ENCODE results near the gene HOXA13.

The HOXA13 gene

DNA sequence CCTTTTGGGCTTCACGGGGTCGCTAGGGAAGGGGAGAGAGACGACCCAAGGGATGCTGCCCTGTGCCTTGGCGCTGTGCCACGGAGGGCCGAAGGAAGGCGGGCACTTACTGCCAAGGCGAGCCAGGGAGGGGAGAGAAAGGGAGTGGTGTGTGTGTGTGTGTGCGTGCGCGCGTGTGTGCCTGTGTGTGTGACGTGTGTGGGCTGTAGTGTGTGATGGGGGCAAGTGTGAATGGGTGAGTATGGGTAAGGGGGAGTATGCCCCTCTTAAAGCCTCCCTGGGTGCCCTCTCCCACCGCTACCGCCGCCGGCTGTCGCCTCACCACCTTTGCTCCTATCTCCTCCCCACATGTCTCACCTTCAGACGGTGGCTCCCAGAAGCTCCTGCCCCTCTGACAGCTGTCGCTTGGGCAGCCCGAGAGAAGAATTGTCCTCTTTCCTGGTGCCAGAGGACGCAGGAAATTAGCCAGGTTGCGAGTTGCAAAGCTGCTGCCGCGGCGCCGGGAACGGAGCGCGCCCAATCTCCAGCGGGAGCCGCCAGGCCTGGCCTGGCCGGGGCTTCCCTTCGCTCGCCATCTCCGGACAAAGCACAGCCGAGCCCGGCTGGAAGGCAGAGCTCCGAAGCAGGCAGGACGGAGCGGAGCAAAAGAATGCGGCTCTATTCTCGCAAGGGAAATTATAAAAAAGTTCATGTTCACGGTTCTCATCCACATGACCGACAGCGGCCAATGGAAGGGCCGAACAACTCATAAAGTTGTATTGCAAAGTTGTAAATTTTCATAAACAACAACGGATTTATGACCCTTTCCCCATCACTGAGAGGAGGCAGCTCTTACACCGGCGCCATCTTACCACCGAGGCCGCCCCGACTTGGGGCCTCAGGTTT, 47.7 kb downstream of the HOXA13 start, which contains the start of gene HOXA3:
HOXA3 (minus strand) TSS at position 653 of the 885 bp plus-strand sequence. CDS start 41,943 bp downstream, outside the sequence.
- H3K27me3 ChIP-seq (ENCODE audit: low read depth, low read length), result no peaks in the 10 kb centered on the region
- H2AFZ ChIP-seq (ENCODE audit: low read depth, low read length), result peak within 1 kb of the TSS; percentile 89
- peak within 1 kb of the TSS; percentile 97 for H3K4me2 ChIP-seq (ENCODE audit: low read length)

GRCh38 chr7:27151341-27151930, 48.5 kb downstream of the HOXA13 start:
- peak overlapping the region; percentile 68 for H3K9ac ChIP-seq (ENCODE audit: low read length)
- H3K79me2 ChIP-seq (ENCODE audit: low read length), result peaks cover 12% of the 10 kb centered on the region

More for the DNA sequence above, 47.7 kb downstream of the HOXA13 start, which contains the start of gene HOXA3:
- peaks cover 12% of the 10 kb centered on the region for H3K79me2 ChIP-seq (ENCODE audit: low read length)
- peak within 1 kb of the TSS; percentile 68 for H3K9ac ChIP-seq (ENCODE audit: low read length)
- no peaks in the 10 kb centered on the region for H4K20me1 ChIP-seq (ENCODE audit: insufficient read depth, low read length)
- H3K4me1 ChIP-seq (ENCODE audit: low read length), result peaks cover 10% of the 10 kb centered on the region; the same call in 1 of the 2 replicates
- no peaks in the 10 kb centered on the region for H3K9me3 ChIP-seq (ENCODE audit: insufficient read depth, low read length)
- H3K27ac ChIP-seq (ENCODE audit: low read length), result no peak within 1 kb of the TSS
- TF ChIP-seq EZH2phosphoT487 (IDR thresholded peaks at IDR 0.05; ENCODE audit: low read depth) (no peak), CTCF (IDR thresholded peaks at IDR 0.05; ENCODE audit: low read depth, low read length) (no peak)
- H3K4me3 ChIP-seq (ENCODE audit: low read length), result peak within 1 kb of the TSS; percentile 83
- H3K36me3 ChIP-seq (replicated peaks; ENCODE audit: low read depth, low read length), result no peaks in the 10 kb centered on the region

GRCh38 chr7:27150568-27151340, 49.1 kb downstream of the HOXA13 start:
- Histone ChIP-seq H3K9ac (ENCODE audit: low read length) (peak overlapping the region; percentile 72), H3K4me3 (ENCODE audit: low read length) (peak overlapping the region; percentile 83), H3K4me1 (ENCODE audit: low read length) (peaks cover 10% of the 10 kb centered on the region; the same call in 1 of the 2 replicates), H3K9me3 (ENCODE audit: insufficient read depth, low read length) (no peaks in the 10 kb centered on the region), H3K4me2 (ENCODE audit: low read length) (peak overlapping the region; percentile 97), H4K20me1 (ENCODE audit: insufficient read depth, low read length) (no peaks in the 10 kb centered on the region), H3K27me3 (ENCODE audit: low read depth, low read length) (no peaks in the 10 kb centered on the region), H2AFZ (ENCODE audit: low read depth, low read length) (peak overlapping the region; percentile 89), H3K27ac (ENCODE audit: low read length) (peak overlapping the region; percentile 28), H3K36me3 (replicated peaks; ENCODE audit: low read depth, low read length) (no peaks in the 10 kb centered on the region), H3K79me2 (ENCODE audit: low read length) (peaks cover 12% of the 10 kb centered on the region)
- TF ChIP-seq EZH2phosphoT487 (IDR thresholded peaks at IDR 0.05; ENCODE audit: low read depth) (no peak), CTCF (IDR thresholded peaks at IDR 0.05; ENCODE audit: low read depth, low read length) (peak; percentile 53)

More at GRCh38 chr7:27151341-27151930, 48.5 kb downstream of the HOXA13 start:
- Histone ChIP-seq H3K27me3 (ENCODE audit: low read depth, low read length) (no peaks in the 10 kb centered on the region), H3K4me1 (ENCODE audit: low read length) (peaks cover 10% of the 10 kb centered on the region; the same call in 1 of the 2 replicates), H3K4me2 (ENCODE audit: low read length) (peak overlapping the region; percentile 97), H3K27ac (ENCODE audit: low read length) (no peak overlapping the region), H2AFZ (ENCODE audit: low read depth, low read length) (peak overlapping the region; percentile 89), H3K4me3 (ENCODE audit: low read length) (peak overlapping the region; percentile 83), H3K36me3 (replicated peaks; ENCODE audit: low read depth, low read length) (no peaks in the 10 kb centered on the region), H4K20me1 (ENCODE audit: insufficient read depth, low read length) (no peaks in the 10 kb centered on the region), H3K9me3 (ENCODE audit: insufficient read depth, low read length) (no peaks in the 10 kb centered on the region)
- TF ChIP-seq CTCF (IDR thresholded peaks at IDR 0.05; ENCODE audit: low read depth, low read length) (no peak), EZH2phosphoT487 (IDR thresholded peaks at IDR 0.05; ENCODE audit: low read depth) (no peak)
